Lower lobe of right lung (tissue), 2 donors: Measurements from ENCODE around the gene DPP6. TPM values are rescaled to one million over a fixed set of nuclear protein-coding genes. Genes with fewer than 3 reads are reported as not detected.

Experiments used
- ATAC-seq, 2 donors: fragments of 200-7000 bp; cut with Tn5 transposase; one replicate each; pipeline ENCODE4 v1.9.1; 2020 to 2022; ENCODE audit warnings: mild to moderate bottlenecking in 2 of 2, moderate library complexity in 2 of 2
- DNase-seq: peaks from one replicate; pipeline ENCODE4 v3.0.0-alpha.2; 2020
- H3K27ac ChIP-seq: fragments of 200-600 bp; one replicate; pipeline ENCODE4 v1.8.0; 2022
- H3K27me3 ChIP-seq: fragments of 200-600 bp; one replicate; pipeline ENCODE4 v1.8.0; 2022; ENCODE audit warnings: low read depth
- H3K36me3 ChIP-seq: fragments of 200-600 bp; one replicate; pipeline ENCODE4 v1.8.0; 2022; ENCODE audit warnings: mild to moderate bottlenecking
- H3K4me1 ChIP-seq: fragments of 200-600 bp; one replicate; pipeline ENCODE4 v1.8.0; 2022
- H3K4me3 ChIP-seq: fragments of 200-600 bp; one replicate; pipeline ENCODE4 v1.8.0; 2022; ENCODE audit warnings: mild to moderate bottlenecking
- H3K9me3 ChIP-seq: fragments of 200-600 bp; one replicate; pipeline ENCODE4 v1.8.0; 2022
- CTCF ChIP-seq: fragments of 200-600 bp; IDR thresholded peaks from one replicate; pipeline ENCODE4 v1.8.0; 2022; ENCODE audit warnings: antibody characterized with exemption, mild to moderate bottlenecking
- intact Hi-C: fragments of 100-400 bp; cut with DNase I; formaldehyde crosslinking; loops from one replicate; pipeline ENCODE4 v1.11.0; 2022
- total RNA-seq: library from RNA; stranded (reverse); fragmentation: NEBNext Ultra II Directional; extraction: Animal tissue kit (Norgen Biotek cat#: 25700); gene quantifications from one replicate; pipeline ENCODE4 v1.2.1, GENCODE V29; 2021
- donor health status: DM: no; HTN: yes; CAD: no; lungs with severe emphysema.

The DPP6 gene
- total RNA-seq, 1 donor from 2014 or later: 0.71 TPM

GRCh38 chr7:154649015-154649414 is 596.8 kb downstream of the DPP6 start:
- Histone ChIP-seq H3K4me1 (no peaks in the 10 kb centered on the region), H3K9me3 (no peaks in the 10 kb centered on the region), H3K4me3 (no peak overlapping the region), H3K27me3 (no peaks in the 10 kb centered on the region), H3K36me3 (no peaks in the 10 kb centered on the region), H3K27ac (no peak overlapping the region)
- intact Hi-C loops: no loop called here
- TF ChIP-seq CTCF: no peak
- DNase-seq (no peak), ATAC-seq (no peak)

GRCh38 chr7:154649434-154649833 is 597.2 kb downstream of the DPP6 start:
- Histone ChIP-seq H3K36me3 (no peaks in the 10 kb centered on the region), H3K27ac (no peak overlapping the region), H3K4me3 (no peak overlapping the region), H3K9me3 (no peaks in the 10 kb centered on the region), H3K4me1 (no peaks in the 10 kb centered on the region), H3K27me3 (no peaks in the 10 kb centered on the region)
- DNase-seq (no peak), ATAC-seq (no peak)
- intact Hi-C loops: no loop called here
- no peak for TF ChIP-seq CTCF

- ATAC-seq (no peak), DNase-seq (no peak)
- H3K36me3 ChIP-seq: no peaks in the 10 kb centered on the region
- H3K27ac ChIP-seq: no peak overlapping the region
- H3K4me1 ChIP-seq: no peaks in the 10 kb centered on the region
- TF ChIP-seq CTCF: no peak
- H3K27me3 ChIP-seq: no peaks in the 10 kb centered on the region
- intact Hi-C loops: no loop called here
- H3K9me3 ChIP-seq: no peaks in the 10 kb centered on the region
- no peak overlapping the region for H3K4me3 ChIP-seq
Observed at GRCh38 chr7:154650275-154650674, 598.1 kb downstream of the DPP6 start.

GRCh38 chr7:154651501-154651900 is 599.3 kb downstream of the DPP6 start:
- Histone ChIP-seq H3K4me1 (no peaks in the 10 kb centered on the region), H3K27me3 (no peaks in the 10 kb centered on the region), H3K36me3 (no peaks in the 10 kb centered on the region), H3K9me3 (no peaks in the 10 kb centered on the region), H3K27ac (no peak overlapping the region), H3K4me3 (no peak overlapping the region)
- intact Hi-C loops: no loop called here
- no peak for TF ChIP-seq CTCF
- DNase-seq: no peak
- ATAC-seq: no peak

GRCh38 chr7:154652564-154652963 is 600.4 kb downstream of the DPP6 start:
- intact Hi-C loops: no loop called here
- no peak for TF ChIP-seq CTCF
- no peaks in the 10 kb centered on the region for H3K4me1 ChIP-seq
- DNase-seq: no peak
- H3K36me3 ChIP-seq: no peaks in the 10 kb centered on the region
- no peaks in the 10 kb centered on the region for H3K9me3 ChIP-seq
- H3K27ac ChIP-seq: no peak overlapping the region
- ATAC-seq: no peak
- no peaks in the 10 kb centered on the region for H3K27me3 ChIP-seq
- H3K4me3 ChIP-seq: no peak overlapping the region

- H3K4me1 ChIP-seq: no peaks in the 10 kb centered on the region
- DNase-seq (no peak), ATAC-seq (no peak)
- intact Hi-C loops: no loop called here
- no peaks in the 10 kb centered on the region for H3K9me3 ChIP-seq
- no peaks in the 10 kb centered on the region for H3K27me3 ChIP-seq
- TF ChIP-seq CTCF: no peak
- H3K27ac ChIP-seq: no peak overlapping the region
- no peak overlapping the region for H3K4me3 ChIP-seq
- H3K36me3 ChIP-seq: no peaks in the 10 kb centered on the region
Observed at GRCh38 chr7:154653281-154653680, 601.1 kb downstream of the DPP6 start.
